Neural cell (in vitro differentiated cells): Measurements from ENCODE around the gene DTL. TPM values are rescaled to one million over a fixed set of nuclear protein-coding genes. Genes with fewer than 3 reads are reported as not detected.

Experiments used
- H2AFZ ChIP-seq: fragments of 200-600, 300-800 bp; sonication (generic), shearing (Covaris generic); 2 replicates; pipeline ENCODE4 v1.6.0; 2014; ENCODE audit warnings: low read depth, mild to moderate bottlenecking, antibody characterized with exemption, low read length, moderate library complexity
- H3F3A ChIP-seq: fragments of 200-600 bp; shearing (Covaris generic); 2 replicates; pipeline ENCODE4 v1.6.1; 2016; ENCODE audit warnings: mild to moderate bottlenecking, moderate library complexity, mixed read lengths, antibody characterized with exemption, low read length; ENCODE audit not compliant: insufficient read depth, poor library complexity, severe bottlenecking
- H3K27ac ChIP-seq: fragments of 200-600, 300-800 bp; sonication (generic), shearing (Covaris generic); 2 replicates; pipeline ENCODE4 v1.5.1; 2014; ENCODE audit warnings: mild to moderate bottlenecking, low read length, moderate library complexity
- H3K27me3 ChIP-seq: fragments of 300-800, 200-600 bp; sonication (generic), shearing (Covaris generic); 2 replicates; pipeline ENCODE4 v1.6.0; 2014; ENCODE audit warnings: mild to moderate bottlenecking, low read depth, low read length, moderate library complexity; ENCODE audit not compliant: insufficient read depth
- H3K36me3 ChIP-seq: fragments of 300-800, 200-600 bp; sonication (generic), shearing (Covaris generic); 2 replicates; pipeline ENCODE4 v1.5.1; 2014; ENCODE audit warnings: mild to moderate bottlenecking, antibody characterized with exemption, low read length, moderate library complexity; ENCODE audit not compliant: insufficient read depth
- H3K4me2 ChIP-seq: fragments of 300-800, 200-600 bp; sonication (generic), shearing (Covaris generic); 2 replicates; pipeline ENCODE4 v1.6.0; 2014; ENCODE audit warnings: mild to moderate bottlenecking, low read length
- H3K4me3 ChIP-seq: fragments of 300-800, 200-600 bp; sonication (generic), shearing (Covaris generic); 2 replicates; pipeline ENCODE4 v1.5.1; 2014; ENCODE audit warnings: mild to moderate bottlenecking, low read length, moderate library complexity
- H3K79me2 ChIP-seq: fragments of 200-600 bp; shearing (Covaris generic); replicated peaks from 2 replicates; pipeline ENCODE4 v1.6.0; 2014; ENCODE audit warnings: mild to moderate bottlenecking, low read length, moderate library complexity; ENCODE audit not compliant: insufficient read depth
- H3K9ac ChIP-seq: fragments of 300-800, 200-600 bp; sonication (generic), shearing (Covaris generic); 2 replicates; pipeline ENCODE4 v1.6.1; 2016; ENCODE audit warnings: mild to moderate bottlenecking, low read length, mixed read lengths
- H3K9me2 ChIP-seq: fragments of 200-600 bp; shearing (Covaris generic); 2 replicates; pipeline ENCODE4 v1.6.1; 2016; ENCODE audit warnings: mild to moderate bottlenecking, low read length, mixed read lengths; ENCODE audit not compliant: insufficient read depth
- H3K9me3 ChIP-seq: fragments of 200-600, 300-800 bp; sonication (generic), shearing (Covaris generic); 2 replicates; pipeline ENCODE4 v1.6.1; 2016; ENCODE audit warnings: mild to moderate bottlenecking, mixed run types, low read length, moderate library complexity, mixed read lengths
- H4K20me1 ChIP-seq: fragments of 200-600 bp; shearing (Covaris generic); 2 replicates; pipeline ENCODE4 v1.6.1; 2016; ENCODE audit warnings: mild to moderate bottlenecking, mixed run types; ENCODE audit not compliant: insufficient read depth
- EP300 ChIP-seq: fragments of 450-650 bp; conservative IDR thresholded peaks from 2 replicates; pipeline ENCODE4 v1.6.1; 2014; ENCODE audit warnings: antibody characterized with exemption, mild to moderate bottlenecking, moderate library complexity; ENCODE audit not compliant: poor library complexity, severe bottlenecking
- EZH2 ChIP-seq: fragments of 200-600, 300-800 bp; shearing (Covaris generic), sonication (generic); IDR thresholded peaks from 2 replicates; pipeline ENCODE4 v1.6.1; 2014; ENCODE audit warnings: antibody characterized with exemption, low read length, borderline replicate concordance, mild to moderate bottlenecking; ENCODE audit not compliant: insufficient read depth, poor library complexity, severe bottlenecking
- MXI1 ChIP-seq: fragments of 450-650 bp; conservative IDR thresholded peaks from 2 replicates; pipeline ENCODE4 v1.6.1; 2014; ENCODE audit warnings: antibody characterized with exemption, mild to moderate bottlenecking; ENCODE audit not compliant: poor library complexity, severe bottlenecking
- POLR2AphosphoS5 ChIP-seq: IDR thresholded peaks from 2 replicates; pipeline ENCODE4 v1.6.1; 2012
- RAD21 ChIP-seq: fragments of 450-650 bp; conservative IDR thresholded peaks from 2 replicates; pipeline ENCODE4 v1.6.1; 2014; ENCODE audit warnings: antibody characterized with exemption, mild to moderate bottlenecking, moderate library complexity
- REST ChIP-seq: IDR thresholded peaks from 2 replicates; pipeline ENCODE4 v1.6.1; 2012; ENCODE audit warnings: borderline replicate concordance
- SMC3 ChIP-seq: fragments of 450-650 bp; conservative IDR thresholded peaks from 2 replicates; pipeline ENCODE4 v1.6.1; 2014; ENCODE audit warnings: antibody characterized with exemption, mild to moderate bottlenecking, moderate library complexity; ENCODE audit not compliant: poor library complexity
- TAF1 ChIP-seq: IDR thresholded peaks from 2 replicates; pipeline ENCODE4 v1.6.1; 2012; ENCODE audit warnings: low read depth
- polyA plus RNA-seq: library from polyadenylated mRNA; depleted of rRNA; stranded (reverse); fragments of >200 nt; gene quantifications from 2 replicates; pipeline ENCODE4 v1.2.3, GENCODE V29; 2014
- TF ChIP-seq, protein P1 (sequence below): fragments of 450-650 bp; IDR thresholded peaks from 2 replicates; pipeline ENCODE4 v1.5.1; 2014; ENCODE audit warnings: antibody characterized with exemption, mild to moderate bottlenecking, moderate library complexity; ENCODE audit not compliant: poor library complexity, severe bottlenecking

DTL gene
- polyA plus RNA-seq, 1 donor from 2014 or later: 1.1 TPM

DNA sequence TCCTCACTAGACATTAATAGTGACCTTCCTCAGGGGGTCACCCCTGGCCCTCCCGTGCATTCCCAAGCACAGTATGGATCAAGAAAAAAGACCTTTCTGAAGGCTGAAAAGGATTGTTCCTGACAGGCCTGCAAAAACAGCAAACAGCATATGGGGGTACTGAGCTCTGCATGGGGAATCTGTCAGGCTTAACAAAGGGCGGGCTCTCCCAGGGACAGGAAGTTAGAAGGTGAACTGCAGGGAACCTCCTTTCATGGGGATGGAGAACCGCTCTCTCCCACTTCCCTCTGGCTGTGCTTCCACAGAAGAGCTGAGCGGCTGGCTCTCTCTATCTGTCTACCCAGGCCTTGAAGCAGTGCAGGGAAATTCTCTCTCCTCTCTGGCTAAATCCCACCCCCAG, 91.7 kb downstream of the DTL start:
- no peak for TF ChIP-seq TAF1
- TF ChIP-seq EP300: no peak
- TF ChIP-seq SMC3: no peak
- no peak for TF ChIP-seq REST
- no peak for TF ChIP-seq POLR2AphosphoS5
- TF ChIP-seq, protein P1, sequence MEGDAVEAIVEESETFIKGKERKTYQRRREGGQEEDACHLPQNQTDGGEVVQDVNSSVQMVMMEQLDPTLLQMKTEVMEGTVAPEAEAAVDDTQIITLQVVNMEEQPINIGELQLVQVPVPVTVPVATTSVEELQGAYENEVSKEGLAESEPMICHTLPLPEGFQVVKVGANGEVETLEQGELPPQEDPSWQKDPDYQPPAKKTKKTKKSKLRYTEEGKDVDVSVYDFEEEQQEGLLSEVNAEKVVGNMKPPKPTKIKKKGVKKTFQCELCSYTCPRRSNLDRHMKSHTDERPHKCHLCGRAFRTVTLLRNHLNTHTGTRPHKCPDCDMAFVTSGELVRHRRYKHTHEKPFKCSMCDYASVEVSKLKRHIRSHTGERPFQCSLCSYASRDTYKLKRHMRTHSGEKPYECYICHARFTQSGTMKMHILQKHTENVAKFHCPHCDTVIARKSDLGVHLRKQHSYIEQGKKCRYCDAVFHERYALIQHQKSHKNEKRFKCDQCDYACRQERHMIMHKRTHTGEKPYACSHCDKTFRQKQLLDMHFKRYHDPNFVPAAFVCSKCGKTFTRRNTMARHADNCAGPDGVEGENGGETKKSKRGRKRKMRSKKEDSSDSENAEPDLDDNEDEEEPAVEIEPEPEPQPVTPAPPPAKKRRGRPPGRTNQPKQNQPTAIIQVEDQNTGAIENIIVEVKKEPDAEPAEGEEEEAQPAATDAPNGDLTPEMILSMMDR: no peak
- no peak for TF ChIP-seq EZH2
- TF ChIP-seq MXI1: no peak
- no peak for TF ChIP-seq RAD21
- Histone ChIP-seq H3K79me2 (no peaks in the 10 kb centered on the region), H3K4me3 (no peak overlapping the region), H3K27ac (no peak overlapping the region), H2AFZ (no peak overlapping the region), H3K9me3 (no peaks in the 10 kb centered on the region), H3K27me3 (no peaks in the 10 kb centered on the region), H4K20me1 (no peaks in the 10 kb centered on the region), H3K9me2 (no peaks in the 10 kb centered on the region), H3K36me3 (no peaks in the 10 kb centered on the region), H3K4me2 (no peak overlapping the region), H3F3A (no peaks in the 10 kb centered on the region), H3K9ac (no peak overlapping the region)

GRCh38 chr1:212129781-212130180, 94.2 kb downstream of the DTL start:
- Histone ChIP-seq H3K4me2 (no peak overlapping the region), H2AFZ (no peak overlapping the region), H3K4me3 (no peak overlapping the region), H3K9me3 (no peaks in the 10 kb centered on the region), H3K36me3 (no peaks in the 10 kb centered on the region), H3K9me2 (no peaks in the 10 kb centered on the region), H3F3A (no peaks in the 10 kb centered on the region), H3K9ac (no peak overlapping the region), H3K79me2 (no peaks in the 10 kb centered on the region), H3K27me3 (no peaks in the 10 kb centered on the region), H3K27ac (no peak overlapping the region), H4K20me1 (no peaks in the 10 kb centered on the region)
- TF ChIP-seq POLR2AphosphoS5 (no peak), RAD21 (no peak), MXI1 (no peak), SMC3 (no peak), EZH2 (no peak), EP300 (no peak), TAF1 (no peak), REST (no peak)
- TF ChIP-seq, protein P1: no peak
